Peyer's patch (tissue), 4 donors: ENCODE results near the gene TTLL12. TPM values are rescaled to one million over a fixed set of nuclear protein-coding genes. Genes with fewer than 3 reads are reported as not detected.

ENCODE experiments used
- DNase-seq, 3 donors: peaks; one replicate each; pipeline ENCODE4 v3.0.0-alpha.2; 2017 to 2019
- H3K27ac ChIP-seq, 4 donors: fragments of 200-600 bp; sonication (generic); one replicate each; pipeline ENCODE4 v1.5.1; 2016 to 2019
- H3K27me3 ChIP-seq, 2 donors: fragments of 200-600 bp; sonication (generic); one replicate each; pipeline ENCODE4 v1.5.1; 2019
- H3K36me3 ChIP-seq, 3 donors: fragments of 200-600 bp; sonication (generic); one replicate each; pipeline ENCODE4 v1.5.1; 2016 to 2019
- H3K4me1 ChIP-seq, 4 donors: fragments of 200-600 bp; sonication (generic); one replicate each; pipeline ENCODE4 v1.5.1; 2016 to 2019
- H3K4me3 ChIP-seq, 4 donors: fragments of 200-600 bp; sonication (generic); 1 replicate in 3 of 4; 2 replicates in 1 of 4; pipeline ENCODE4 v1.5.1; 2016 to 2019; ENCODE audit warnings: mild to moderate bottlenecking in 1 of 4
- H3K9me3 ChIP-seq, 4 donors: fragments of 200-600 bp; sonication (generic); one replicate each; pipeline ENCODE4 v1.5.1; 2016 to 2019; ENCODE audit warnings: mild to moderate bottlenecking in 1 of 4
- CTCF ChIP-seq, 6 experiments: fragments of 450-650 bp in 4 of 6; fragments of 200-600 bp in 2 of 6; sonication (generic) in 1 of 6; IDR thresholded peaks; one replicate each; pipeline ENCODE4 v1.5.1; 2017 to 2019; ENCODE audit warnings: antibody characterized with exemption in 6 of 6, mild to moderate bottlenecking in 3 of 6, moderate library complexity in 1 of 6
- POLR2A ChIP-seq, 2 donors: fragments of 450-650 bp; IDR thresholded peaks; one replicate each; pipeline ENCODE4 v1.5.1; 2017; ENCODE audit warnings: antibody characterized with exemption in 2 of 2, mild to moderate bottlenecking in 2 of 2, moderate library complexity in 2 of 2
- total RNA-seq, 4 donors: library from RNA; depleted of rRNA; stranded (reverse); fragments of >200 nt; gene quantifications; one replicate each; pipeline ENCODE4 v1.1.0, GENCODE V29; 2016

Gene TTLL12
- total RNA-seq, 4 donors from 2014 or later, result 34.7 to 77.8 (median 58.2) TPM

GRCh38 chr22:43231724-43232034 lies 44.7 kb upstream of the TTLL12 start:
- DNase-seq, result no peak
- no peaks in the 10 kb centered on the region for H3K27me3 ChIP-seq
- no peak overlapping the region for H3K27ac ChIP-seq
- H3K9me3 ChIP-seq, result no peaks in the 10 kb centered on the region
- H3K4me3 ChIP-seq, result no peak overlapping the region
- no peaks in the 10 kb centered on the region for H3K4me1 ChIP-seq
- H3K36me3 ChIP-seq, result no peaks in the 10 kb centered on the region
- TF ChIP-seq POLR2A (IDR thresholded peaks at IDR 0.05), result no peak
- TF ChIP-seq CTCF (IDR thresholded peaks at IDR 0.05), result no peak

GRCh38 chr22:43230971-43231723 lies 44.2 kb upstream of the TTLL12 start:
- Histone ChIP-seq H3K4me1 (no peaks in the 10 kb centered on the region), H3K4me3 (no peak overlapping the region), H3K27ac (no peak overlapping the region), H3K36me3 (no peaks in the 10 kb centered on the region), H3K27me3 (no peaks in the 10 kb centered on the region), H3K9me3 (no peaks in the 10 kb centered on the region)
- peak; percentile 66 to 91 (median 80) for TF ChIP-seq CTCF (IDR thresholded peaks at IDR 0.05)
- TF ChIP-seq POLR2A (IDR thresholded peaks at IDR 0.05), result no peak
- peak; percentile 32 to 78 (median 66) for DNase-seq

GRCh38 chr22:43230571-43230970 lies 43.6 kb upstream of the TTLL12 start:
- DNase-seq, result no peak
- no peaks in the 10 kb centered on the region for H3K4me1 ChIP-seq
- H3K27ac ChIP-seq, result no peak overlapping the region
- H3K9me3 ChIP-seq, result no peaks in the 10 kb centered on the region
- TF ChIP-seq CTCF (IDR thresholded peaks at IDR 0.05), result no peak
- TF ChIP-seq POLR2A (IDR thresholded peaks at IDR 0.05), result no peak
- H3K4me3 ChIP-seq, result no peak overlapping the region
- no peaks in the 10 kb centered on the region for H3K27me3 ChIP-seq
- no peaks in the 10 kb centered on the region for H3K36me3 ChIP-seq

GRCh38 chr22:43228863-43229262 lies 41.9 kb upstream of the TTLL12 start:
- no peak for DNase-seq
- H3K4me1 ChIP-seq, result no peaks in the 10 kb centered on the region
- H3K36me3 ChIP-seq, result no peaks in the 10 kb centered on the region
- TF ChIP-seq POLR2A (IDR thresholded peaks at IDR 0.05) (no peak), CTCF (IDR thresholded peaks at IDR 0.05) (no peak)
- no peak overlapping the region for H3K27ac ChIP-seq
- no peaks in the 10 kb centered on the region for H3K9me3 ChIP-seq
- H3K27me3 ChIP-seq, result no peaks in the 10 kb centered on the region
- no peak overlapping the region for H3K4me3 ChIP-seq

- Histone ChIP-seq H3K4me3 (no peak overlapping the region), H3K27ac (no peak overlapping the region), H3K27me3 (no peaks in the 10 kb centered on the region), H3K36me3 (no peaks in the 10 kb centered on the region), H3K9me3 (no peaks in the 10 kb centered on the region), H3K4me1 (no peaks in the 10 kb centered on the region)
- no peak for DNase-seq
- TF ChIP-seq CTCF (IDR thresholded peaks at IDR 0.05) (no peak), POLR2A (IDR thresholded peaks at IDR 0.05) (no peak)
Measured at GRCh38 chr22:43228330-43228729, 41.4 kb upstream of the TTLL12 start.

GRCh38 chr22:43227239-43227630 lies 40.3 kb upstream of the TTLL12 start:
- TF ChIP-seq CTCF (IDR thresholded peaks at IDR 0.05), result no peak
- no peak for DNase-seq
- H3K4me3 ChIP-seq, result no peak overlapping the region
- no peaks in the 10 kb centered on the region for H3K4me1 ChIP-seq
- no peak overlapping the region for H3K27ac ChIP-seq
- no peaks in the 10 kb centered on the region for H3K27me3 ChIP-seq
- no peaks in the 10 kb centered on the region for H3K9me3 ChIP-seq
- no peaks in the 10 kb centered on the region for H3K36me3 ChIP-seq
